ENCODE measurements around the gene CUEDC1. TPM values are rescaled to one million over a fixed set of nuclear protein-coding genes. Genes with fewer than 3 reads are reported as not detected.

The CUEDC1 gene
- total RNA-seq, 2 donors from 2014 or later = 0.21 to 0.82 TPM

GRCh38 chr17:57993471-57994365 is 38.5 kb upstream of the CUEDC1 start:
- DNase-seq = no peak
- ATAC-seq = no peak
- no peaks in the 10 kb centered on the region for H3K36me3 Mint-ChIP-seq (ENCODE audit: low read depth)
- H3K4me3 Mint-ChIP-seq = peak overlapping the region; percentile 57
- H3K27me3 Mint-ChIP-seq = no peaks in the 10 kb centered on the region
- H3K9me3 ChIP-seq (ENCODE audit: control insufficient read depth, low read length, poor library complexity, severe bottlenecking) = no peaks in the 10 kb centered on the region
- H3K27ac Mint-ChIP-seq = peak overlapping the region; percentile 83
- H3K4me1 Mint-ChIP-seq = peaks cover 23% of the 10 kb centered on the region

GRCh38 chr17:57991537-57991936 is 36.3 kb upstream of the CUEDC1 start:
- ATAC-seq = no peak
- Mint-ChIP-seq H3K36me3 (ENCODE audit: low read depth) (no peaks in the 10 kb centered on the region), H3K4me1 (peaks cover 32% of the 10 kb centered on the region), H3K27me3 (no peaks in the 10 kb centered on the region), H3K27ac (no peak overlapping the region), H3K4me3 (no peak overlapping the region)
- H3K9me3 ChIP-seq (ENCODE audit: control insufficient read depth, low read length, poor library complexity, severe bottlenecking) = no peaks in the 10 kb centered on the region
- DNase-seq = no peak

GRCh38 chr17:57990037-57990436 is 34.8 kb upstream of the CUEDC1 start:
- DNase-seq (no peak), ATAC-seq (no peak)
- peaks cover 32% of the 10 kb centered on the region for H3K4me1 Mint-ChIP-seq
- H3K27ac Mint-ChIP-seq = no peak overlapping the region
- no peaks in the 10 kb centered on the region for H3K36me3 Mint-ChIP-seq (ENCODE audit: low read depth)
- H3K27me3 Mint-ChIP-seq = no peaks in the 10 kb centered on the region
- H3K4me3 Mint-ChIP-seq = no peak overlapping the region
- H3K9me3 ChIP-seq (ENCODE audit: control insufficient read depth, low read length, poor library complexity, severe bottlenecking) = no peaks in the 10 kb centered on the region

DNA sequence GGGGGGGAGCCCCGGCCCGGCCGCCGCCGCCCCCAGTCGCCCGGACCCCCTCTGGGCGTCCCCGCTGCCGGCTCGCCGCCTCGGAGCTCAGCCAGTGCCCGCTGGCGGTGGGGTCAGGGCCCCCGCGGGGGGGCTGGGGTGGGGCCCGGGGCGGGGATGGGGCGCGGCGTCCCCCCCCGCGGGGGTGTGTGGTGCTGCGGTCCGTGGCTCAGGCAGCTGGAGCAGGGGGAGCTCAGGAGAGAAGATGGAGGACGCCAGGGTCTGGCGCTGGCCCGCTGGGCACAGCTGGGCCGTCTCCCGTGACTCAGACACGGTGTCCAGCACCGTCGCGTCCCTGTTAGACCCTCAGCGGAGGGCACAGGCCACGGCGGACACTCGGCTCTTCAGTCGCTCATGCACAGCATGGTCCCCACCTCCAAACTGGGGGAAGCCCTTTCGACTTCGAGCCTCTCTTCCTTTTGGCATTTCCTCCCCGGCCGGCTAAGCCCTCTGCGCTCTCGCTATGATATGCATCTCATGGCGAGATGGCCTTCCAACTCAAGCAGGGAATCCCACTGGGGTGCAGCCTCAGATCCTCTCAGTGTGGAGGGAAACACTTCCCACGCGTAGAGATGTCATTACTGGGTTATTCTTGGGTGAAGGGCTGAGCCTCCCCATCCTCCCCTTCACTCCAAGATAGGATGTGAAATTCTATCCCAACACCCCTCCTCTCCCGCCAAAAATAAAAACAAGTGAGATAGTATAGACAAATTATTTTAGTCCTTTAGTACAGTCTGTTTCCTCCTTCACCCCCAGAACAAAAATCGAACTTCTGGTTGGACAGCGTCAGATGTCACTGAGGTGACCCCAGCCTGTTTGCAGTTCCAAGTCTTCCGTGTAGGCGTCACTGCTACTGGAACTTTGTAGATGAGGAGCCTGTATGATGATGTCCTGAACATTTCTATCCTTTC is 33.4 kb upstream of the CUEDC1 start:
- DNase-seq (peak in 1 of 3 donors; percentile 67), ATAC-seq (peak; percentile 82)
- Mint-ChIP-seq H3K4me3 (peak overlapping the region; percentile 95), H3K27ac (peak overlapping the region; percentile 92), H3K4me1 (peaks cover 41% of the 10 kb centered on the region), H3K36me3 (ENCODE audit: low read depth) (no peaks in the 10 kb centered on the region), H3K27me3 (no peaks in the 10 kb centered on the region)
- no peaks in the 10 kb centered on the region for H3K9me3 ChIP-seq (ENCODE audit: control insufficient read depth, low read length, poor library complexity, severe bottlenecking)

- H3K36me3 Mint-ChIP-seq (ENCODE audit: low read depth) = no peaks in the 10 kb centered on the region
- H3K9me3 ChIP-seq (ENCODE audit: control insufficient read depth, low read length, poor library complexity, severe bottlenecking) = no peaks in the 10 kb centered on the region
- peak within 1 kb of the TSS; percentile 92 for H3K27ac Mint-ChIP-seq
- peak within 1 kb of the TSS; percentile 95 for H3K4me3 Mint-ChIP-seq
- no peaks in the 10 kb centered on the region for H3K27me3 Mint-ChIP-seq
- DNase-seq (peak; percentile 70 to 76 (median 73)), ATAC-seq (peak; percentile 81)
- peaks cover 46% of the 10 kb centered on the region for H3K4me1 Mint-ChIP-seq
Observed at GRCh38 chr17:57987581-57988300, 32.5 kb upstream of the CUEDC1 start, which contains the start of gene VEZF1. Gene VEZF1, minus strand, starts transcription at chr17:57988254. Its CDS starts 143 bp downstream, at chr17:57988111.

GRCh38 chr17:57986841-57987580 is 31.8 kb upstream of the CUEDC1 start:
- H3K9me3 ChIP-seq (ENCODE audit: control insufficient read depth, low read length, poor library complexity, severe bottlenecking) = no peaks in the 10 kb centered on the region
- Mint-ChIP-seq H3K27me3 (no peaks in the 10 kb centered on the region), H3K36me3 (ENCODE audit: low read depth) (peaks cover 3% of the 10 kb centered on the region), H3K27ac (peak overlapping the region; percentile 90), H3K4me1 (peaks cover 47% of the 10 kb centered on the region), H3K4me3 (peak overlapping the region; percentile 95)
- DNase-seq (peak; percentile 19 to 37 (median 24)), ATAC-seq (peak; percentile 23)

- DNase-seq (no peak), ATAC-seq (no peak)
- H3K4me1 Mint-ChIP-seq = peaks cover 53% of the 10 kb centered on the region
- H3K9me3 ChIP-seq (ENCODE audit: control insufficient read depth, low read length, poor library complexity, severe bottlenecking) = no peaks in the 10 kb centered on the region
- H3K27ac Mint-ChIP-seq = no peak overlapping the region
- no peaks in the 10 kb centered on the region for H3K27me3 Mint-ChIP-seq
- H3K4me3 Mint-ChIP-seq = peak overlapping the region; percentile 19
- H3K36me3 Mint-ChIP-seq (ENCODE audit: low read depth) = peaks cover 5% of the 10 kb centered on the region
Observed at GRCh38 chr17:57985675-57985974, 30.4 kb upstream of the CUEDC1 start.

- Mint-ChIP-seq H3K36me3 (ENCODE audit: low read depth) (peaks cover 5% of the 10 kb centered on the region), H3K4me1 (peaks cover 53% of the 10 kb centered on the region), H3K27ac (peak overlapping the region; percentile 43), H3K4me3 (peak overlapping the region; percentile 19), H3K27me3 (no peaks in the 10 kb centered on the region)
- ATAC-seq (no peak), DNase-seq (no peak)
- no peaks in the 10 kb centered on the region for H3K9me3 ChIP-seq (ENCODE audit: control insufficient read depth, low read length, poor library complexity, severe bottlenecking)
Observed at GRCh38 chr17:57984936-57985674, 29.9 kb upstream of the CUEDC1 start.

DNA sequence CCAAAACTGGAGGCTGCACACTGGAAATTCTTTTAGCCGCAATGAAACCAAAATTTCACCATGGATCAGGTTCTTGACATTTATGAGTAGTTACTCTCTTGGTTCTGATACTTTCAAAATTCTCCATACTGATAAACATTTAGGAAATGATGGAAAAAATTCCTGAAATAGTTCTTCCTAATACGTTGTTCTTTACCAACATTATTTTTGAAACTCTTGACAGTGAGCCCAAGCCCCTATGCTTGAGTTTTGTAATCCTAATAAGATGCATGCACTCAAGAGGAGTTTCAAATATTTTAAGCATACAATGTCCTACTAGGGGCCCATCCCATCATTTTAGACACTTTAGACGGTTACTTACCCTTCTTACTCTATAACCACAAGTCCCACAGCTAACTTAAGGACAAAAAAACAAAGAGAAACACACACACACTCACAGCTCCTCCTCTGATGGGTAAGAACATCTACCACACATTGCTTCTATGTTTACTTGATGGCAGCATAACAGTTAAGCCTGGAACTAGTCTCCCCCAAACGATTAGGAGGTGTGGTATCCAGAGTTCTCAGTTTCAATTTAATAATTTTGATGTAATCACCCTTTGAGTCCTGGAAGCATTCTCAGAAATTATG is 29.2 kb upstream of the CUEDC1 start:
- H3K36me3 Mint-ChIP-seq (ENCODE audit: low read depth) = peaks cover 5% of the 10 kb centered on the region
- H3K27me3 Mint-ChIP-seq = no peaks in the 10 kb centered on the region
- peaks cover 51% of the 10 kb centered on the region for H3K4me1 Mint-ChIP-seq
- peak overlapping the region; percentile 19 for H3K4me3 Mint-ChIP-seq
- DNase-seq (no peak), ATAC-seq (no peak)
- H3K9me3 ChIP-seq (ENCODE audit: control insufficient read depth, low read length, poor library complexity, severe bottlenecking) = no peaks in the 10 kb centered on the region
- peak overlapping the region; percentile 43 for H3K27ac Mint-ChIP-seq

GRCh38 chr17:57983446-57983845 is 28.2 kb upstream of the CUEDC1 start:
- H3K36me3 Mint-ChIP-seq (ENCODE audit: low read depth) = peaks cover 8% of the 10 kb centered on the region
- H3K4me1 Mint-ChIP-seq = peaks cover 47% of the 10 kb centered on the region
- DNase-seq = no peak
- no peak overlapping the region for H3K4me3 Mint-ChIP-seq
- no peak overlapping the region for H3K27ac Mint-ChIP-seq
- no peaks in the 10 kb centered on the region for H3K9me3 ChIP-seq (ENCODE audit: control insufficient read depth, low read length, poor library complexity, severe bottlenecking)
- ATAC-seq = no peak
- H3K27me3 Mint-ChIP-seq = no peaks in the 10 kb centered on the region

GRCh38 chr17:57982452-57983170 is 27.4 kb upstream of the CUEDC1 start:
- ATAC-seq (no peak), DNase-seq (no peak)
- H3K27ac Mint-ChIP-seq = peak overlapping the region; percentile 27
- no peaks in the 10 kb centered on the region for H3K9me3 ChIP-seq (ENCODE audit: control insufficient read depth, low read length, poor library complexity, severe bottlenecking)
- H3K36me3 Mint-ChIP-seq (ENCODE audit: low read depth) = peaks cover 13% of the 10 kb centered on the region
- no peaks in the 10 kb centered on the region for H3K27me3 Mint-ChIP-seq
- H3K4me1 Mint-ChIP-seq = peaks cover 50% of the 10 kb centered on the region
- peak overlapping the region; percentile 45 for H3K4me3 Mint-ChIP-seq
